GM12878 (cell line): Measurements from ENCODE around the gene INTS6. TPM values are rescaled to one million over a fixed set of nuclear protein-coding genes. Genes with fewer than 3 reads are reported as not detected.

ENCODE experiments used
- ATAC-seq: fragments of 200-7000 bp; cut with Tn5 transposase; 3 replicates; pipeline ENCODE4 v1.9.1; 2020; ENCODE audit warnings: mild to moderate bottlenecking, moderate library complexity
- BruUV-seq: library from RNA; stranded (reverse); fragments of 400-500 nt; replicated peaks from 2 replicates; lab custom pipeline; 2021; lab: Mats Ljungman, UMichigan
- CTCF ChIA-PET: fragments of 300-600 bp; sonication (Branson Sonifier 250); formaldehyde crosslinking; extraction: SDS; loops from one replicate; lab custom pipeline; 2021; ENCODE audit warnings: inconsistent platforms; lab: Yijun Ruan, JAX
- POLR2A ChIA-PET: fragments of 350-600 bp; formaldehyde crosslinking; extraction: SDS; loops from one replicate; lab custom pipeline; 2021; ENCODE audit warnings: inconsistent platforms; lab: Charles Lee
- RAD21 ChIA-PET: fragments of 300-600 bp; sonication (Branson Sonifier 250); formaldehyde crosslinking; loops from one replicate; lab custom pipeline; 2023; ENCODE audit warnings: antibody characterized with exemption; ENCODE audit not compliant: unreplicated experiment; lab: Charles Lee
- SMC1A ChIA-PET: fragments of 300-600 bp; sonication (Branson Sonifier 250); formaldehyde crosslinking; loops from one replicate; lab custom pipeline; 2023; ENCODE audit not compliant: unreplicated experiment, uncharacterized antibody; lab: Charles Lee
- DNase-seq: peaks from one replicate; pipeline ENCODE4 v3.0.0-alpha.2; 2011; ENCODE audit warnings: low read depth, low spot score
- FAIRE-seq: peaks from 3 replicates; lab custom pipeline; 2011; peaks lifted over from hg19 to GRCh38; lab: Jason Lieb, UNC
- H2AFZ ChIP-seq: 2 replicates; pipeline ENCODE4 v1.6.0; 2011; ENCODE audit warnings: low read depth, low read length, control low read depth; ENCODE audit not compliant: control insufficient read depth
- H3K27ac ChIP-seq: 2 replicates; pipeline ENCODE4 v1.5.1; 2011; ENCODE audit warnings: control low read depth; ENCODE audit not compliant: control insufficient read depth, insufficient read depth
- H3K27me3 ChIP-seq, 2 experiments: replicated peaks in 1 of 2; 2 replicates each; pipeline versions ENCODE4 v1.6.0 to v1.6.1; 2011; ENCODE audit warnings: low read length in 1 of 2; ENCODE audit not compliant: control insufficient read depth in 2 of 2, insufficient read depth in 2 of 2
- H3K36me3 ChIP-seq, 2 experiments: 2 replicates each; pipeline ENCODE4 v1.5.1; 2011; ENCODE audit warnings: low read length in 1 of 2; ENCODE audit not compliant: control insufficient read depth in 2 of 2, insufficient read depth in 2 of 2
- H3K4me1 ChIP-seq: 2 replicates; pipeline ENCODE4 v1.6.1; 2011; ENCODE audit warnings: mild to moderate bottlenecking, low read length, moderate library complexity, mixed read lengths; ENCODE audit not compliant: control insufficient read depth, insufficient read depth
- H3K4me2 ChIP-seq: 2 replicates; pipeline ENCODE4 v1.6.0; 2011; ENCODE audit warnings: control low read depth; ENCODE audit not compliant: control insufficient read depth, insufficient read depth
- H3K4me3 ChIP-seq: fragments of 200-600 bp; sonication (generic); 2 replicates; pipeline ENCODE4 v1.5.1; 2016
- H3K79me2 ChIP-seq: 2 replicates; pipeline ENCODE4 v1.6.0; 2011; ENCODE audit warnings: low read length; ENCODE audit not compliant: control insufficient read depth, insufficient read depth
- H3K9ac ChIP-seq: 2 replicates; pipeline ENCODE4 v1.8.0; 2011; ENCODE audit warnings: low read length, control low read depth, mixed read lengths; ENCODE audit not compliant: control insufficient read depth, insufficient read depth
- H3K9me3 ChIP-seq: replicated peaks from 3 replicates; pipeline ENCODE4 v1.5.1; 2011; ENCODE audit warnings: mild to moderate bottlenecking, low read length; ENCODE audit not compliant: control insufficient read depth, insufficient read depth
- H4K20me1 ChIP-seq: 2 replicates; pipeline ENCODE4 v1.6.0; 2011; ENCODE audit not compliant: control insufficient read depth, insufficient read depth
- ASH2L ChIP-seq: fragments of 300-600, 200-600 bp; sonication (generic); IDR thresholded peaks from 2 replicates; pipeline ENCODE4 v1.6.1; 2017; ENCODE audit warnings: low read depth, mild to moderate bottlenecking, borderline replicate concordance
- BCL11A ChIP-seq: IDR thresholded peaks from 2 replicates; pipeline ENCODE4 v1.6.1; 2011; ENCODE audit warnings: low read depth, low read length
- DPF2 ChIP-seq: fragments of 450-650 bp; IDR thresholded peaks from 2 replicates; pipeline ENCODE4 v1.6.1; 2017; ENCODE audit warnings: mild to moderate bottlenecking
- EGR1 ChIP-seq, 2 experiments: IDR thresholded peaks; 1 replicate in 1 of 2; 2 replicates in 1 of 2; pipeline ENCODE4 v1.6.1; 2011 to 2012; ENCODE audit warnings: low read depth in 2 of 2, low read length in 2 of 2, borderline replicate concordance in 1 of 2, mild to moderate bottlenecking in 1 of 2, moderate library complexity in 1 of 2
- ETV6 ChIP-seq, 2 experiments: fragments of 450-650 bp in 1 of 2; IDR thresholded peaks in 1 of 2; conservative IDR thresholded peaks in 1 of 2; 2 replicates each; pipeline ENCODE4 v1.6.1; 2014; ENCODE audit warnings: antibody characterized with exemption in 1 of 2, borderline replicate concordance in 1 of 2, low read depth in 1 of 2, mild to moderate bottlenecking in 1 of 2, moderate library complexity in 1 of 2
- FOS ChIP-seq: IDR thresholded peaks from 3 replicates; pipeline ENCODE4 v1.6.1; 2011; ENCODE audit warnings: borderline replicate concordance; ENCODE audit not compliant: insufficient read length; ENCODE audit errors: extremely low read depth
- GABPA ChIP-seq: IDR thresholded peaks from 2 replicates; pipeline ENCODE4 v1.6.1; 2014; ENCODE audit warnings: antibody characterized with exemption, low read depth, mild to moderate bottlenecking, inconsistent platforms
- HCFC1 ChIP-seq: fragments of 150-350 bp; IDR thresholded peaks from 2 replicates; pipeline ENCODE4 v1.6.1; 2014; ENCODE audit warnings: low read length
- IKZF2 ChIP-seq, 2 experiments: fragments of 450-650 bp; IDR thresholded peaks; 2 replicates each; pipeline ENCODE4 v1.6.1; 2017; ENCODE audit warnings: mild to moderate bottlenecking in 2 of 2, moderate library complexity in 2 of 2
- JUNB ChIP-seq: IDR thresholded peaks from 2 replicates; pipeline ENCODE4 v1.6.1; 2016; ENCODE audit warnings: antibody characterized with exemption, mild to moderate bottlenecking
- KLF5 ChIP-seq: fragments of 450-650 bp; IDR thresholded peaks from 2 replicates; pipeline ENCODE4 v1.6.1; 2014; ENCODE audit warnings: mild to moderate bottlenecking; ENCODE audit not compliant: partially characterized antibody
- NFIC ChIP-seq: IDR thresholded peaks from 2 replicates; pipeline ENCODE4 v1.6.1; 2012; ENCODE audit warnings: low read depth, mild to moderate bottlenecking, inconsistent platforms, low read length, moderate library complexity
- RB1 ChIP-seq: fragments of 450-650 bp; formaldehyde crosslinking; IDR thresholded peaks from 2 replicates; pipeline ENCODE4 v1.6.1; 2017; ENCODE audit warnings: mild to moderate bottlenecking, borderline replicate concordance
- RELA ChIP-seq: fragments of 450-650 bp; IDR thresholded peaks from 2 replicates; pipeline ENCODE4 v1.8.0; 2014; ENCODE audit warnings: borderline replicate concordance; ENCODE audit not compliant: partially characterized antibody
- RFX5 ChIP-seq: IDR thresholded peaks from 2 replicates; pipeline ENCODE4 v1.6.1; 2011; ENCODE audit warnings: low read depth, low read length, improper control_type of control experiment
- SP1 ChIP-seq: IDR thresholded peaks from one replicate; pipeline ENCODE4 v1.6.1; 2011; ENCODE audit warnings: low read depth, low read length
- SPI1 ChIP-seq: IDR thresholded peaks from 2 replicates; pipeline ENCODE4 v1.6.1; 2011; ENCODE audit warnings: low read depth, mild to moderate bottlenecking, low read length, moderate library complexity, borderline replicate concordance; ENCODE audit not compliant: insufficient read depth
- TAF1 ChIP-seq: IDR thresholded peaks from 2 replicates; pipeline ENCODE4 v1.6.1; 2011; ENCODE audit warnings: mild to moderate bottlenecking, low read depth, low read length, borderline replicate concordance
- ZNF217 ChIP-seq: fragments of 450-650 bp; IDR thresholded peaks from 2 replicates; pipeline ENCODE4 v1.6.1; 2017; ENCODE audit warnings: antibody characterized with exemption, mild to moderate bottlenecking
- ZNF24 ChIP-seq: fragments of 450-650 bp; IDR thresholded peaks from 2 replicates; pipeline ENCODE4 v1.6.1; 2017; ENCODE audit warnings: antibody characterized with exemption, mild to moderate bottlenecking
- WGBS: methylation state at CpG from one replicate; pipeline ENCODE4 v1.1.6; 2016; ENCODE audit warnings: low lambda C conversion rate; ENCODE audit not compliant: insufficient replicate concordance, insufficient coverage; ENCODE audit errors: missing lambda C conversion rate; 5-methylcytosine and 5-hydroxymethylcytosine counted together
- in situ Hi-C: fragments of 300-500 bp; cut with MboI; formaldehyde crosslinking; loops from 9 replicates; pipeline ENCODE4 v1.14.3; 2018; ENCODE audit warnings: mixed read lengths
- intact Hi-C: fragments of 100-400 bp; cut with micrococcal nuclease; formaldehyde crosslinking; loops from one replicate; pipeline ENCODE4 v1.14.2; 2022; ENCODE audit not compliant: unreplicated experiment
- polyA plus RNA-seq, 11 experiments: library from polyadenylated mRNA; depleted of rRNA in 4 of 11; unstranded in 6 of 11; stranded (reverse) in 5 of 11; fragments of >200 nt; fragmentation: Nextera tagmentation in 4 of 11; fragmentation: Illumina TruSeq in 1 of 11; extraction: Ambion mirVana in 4 of 11; extraction: Trizol in 1 of 11; gene quantifications; 1 replicate in 1 of 11; 2 replicates in 10 of 11; pipeline versions ENCODE4 v1.2.1 to v1.2.3, GENCODE V29; 2011 to 2016; ENCODE audit warnings: inconsistent platforms in 2 of 11, missing spikeins in 2 of 11, low read depth in 1 of 11
- total RNA-seq, 4 experiments: library from RNA; depleted of rRNA in 3 of 4; stranded (reverse); fragments of >200 nt in 3 of 4; fragmentation: Illumina TruSeq in 1 of 4; extraction: Trizol in 1 of 4; gene quantifications; 2 replicates each; pipeline versions ENCODE4 v1.2.1 to v1.2.3, GENCODE V29; 2013 to 2021
- TF ChIP-seq, protein P1 (sequence below): IDR thresholded peaks from 2 replicates; pipeline ENCODE4 v1.6.1; 2012; ENCODE audit warnings: low read depth, low read length, improper control_type of control experiment

The INTS6 gene
- total and polyA plus RNA-seq, 10 of the 15 experiments (the other 5 are each of a cell fraction or from before 2014, with no cell fraction given), result 7.2 to 57.7 (median 30.9) TPM

DNA sequence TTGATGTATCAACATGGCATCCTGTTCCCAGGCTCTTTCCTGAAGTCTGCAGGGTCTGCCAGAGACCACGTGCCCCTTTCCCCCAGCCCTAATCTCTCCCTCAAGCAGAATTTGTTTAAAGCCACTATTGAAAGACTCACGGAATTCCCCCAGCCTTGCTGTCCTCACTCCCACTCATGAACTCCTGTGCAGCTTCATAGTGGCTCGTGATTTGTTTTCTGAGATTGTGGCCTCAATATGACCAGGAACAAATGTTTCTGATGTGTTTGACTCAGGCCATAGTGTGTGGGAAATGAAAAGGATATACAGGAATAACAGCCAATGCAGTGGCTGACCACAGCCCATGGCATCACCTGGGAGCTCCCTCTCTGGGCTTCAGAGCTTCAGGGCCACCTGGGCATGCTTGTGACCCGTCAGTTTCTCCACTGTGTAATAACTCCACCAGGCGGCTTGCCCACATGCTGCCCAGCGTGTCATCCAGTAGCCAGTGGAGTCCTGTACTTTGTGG is 121.4 kb downstream of the INTS6 start (continued):
- TF ChIP-seq RFX5 (no peak), TAF1 (no peak), ZNF24 (no peak), GABPA (no peak)

DNA sequence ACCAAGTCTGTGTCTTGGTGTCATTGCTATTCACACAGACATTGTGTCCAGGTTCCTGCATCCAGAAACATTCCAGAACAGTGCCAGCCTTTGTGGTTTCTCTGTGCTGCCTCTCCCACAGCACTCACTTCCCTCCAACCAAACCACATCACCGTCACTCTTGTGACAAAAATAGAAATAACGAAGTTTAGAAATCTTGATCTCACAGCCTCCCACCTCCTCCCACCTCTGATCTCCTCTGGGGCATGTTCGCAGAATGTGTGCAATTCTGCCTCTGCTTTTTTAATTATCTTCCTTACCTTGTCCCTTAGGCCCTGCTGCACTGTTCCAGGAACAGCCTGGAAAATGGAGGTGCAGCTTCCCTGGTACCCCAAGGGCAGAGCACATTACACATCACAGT is 122.0 kb downstream of the INTS6 start:
- ChIA-PET SMC1A (interaction anchor here (1.1 to 1.2 kb wide), 2 partner anchors 45 to 469 kb away, joined by 3 to 4 read pairs; no protein-coding TSS in a partner anchor), RAD21 (interaction anchor here (0.6 to 2.2 kb wide), 6 partner anchors 15 to 467 kb away, joined by 3 to 8 read pairs (median 3); no protein-coding TSS in a partner anchor), CTCF (interaction anchor here (1.9 to 2.4 kb wide), 2 partner anchors 44 to 467 kb away, joined by 5 to 6 read pairs; no protein-coding TSS in a partner anchor), POLR2A (interaction anchor here (0.7 kb wide), 2 partner anchors 28 to 354 kb away, joined by 3 to 4 read pairs; no protein-coding TSS in a partner anchor)
- Histone ChIP-seq H3K79me2 (no peaks in the 10 kb centered on the region), H3K36me3 (no peaks in the 10 kb centered on the region), H2AFZ (no peak overlapping the region; the same call in 1 of the 2 replicates), H3K4me3 (no peak overlapping the region), H3K4me2 (no peak overlapping the region), H4K20me1 (no peaks in the 10 kb centered on the region), H3K27ac (no peak overlapping the region; the same call in 1 of the 2 replicates), H3K9me3 (no peaks in the 10 kb centered on the region), H3K4me1 (peaks cover 18% of the 10 kb centered on the region), H3K9ac (peak overlapping the region; percentile 1; the same call in 1 of the 2 replicates), H3K27me3 (no peaks in the 10 kb centered on the region)
- FAIRE-seq (no peak), ATAC-seq (peak; percentile 72), DNase-seq (peak; percentile 7)
- 24% methylated on average over 3 of the region's 3 CpGs for WGBS
- BruUV-seq, result no TSS peak
- intact Hi-C loops (no loop called here), in situ Hi-C loops (no loop called here)
- peak; percentile 84 for TF ChIP-seq NFIC
- peak; percentile 94 for TF ChIP-seq BCL11A
- TF ChIP-seq, protein P1, sequence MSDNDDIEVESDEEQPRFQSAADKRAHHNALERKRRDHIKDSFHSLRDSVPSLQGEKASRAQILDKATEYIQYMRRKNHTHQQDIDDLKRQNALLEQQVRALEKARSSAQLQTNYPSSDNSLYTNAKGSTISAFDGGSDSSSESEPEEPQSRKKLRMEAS, result no peak
- TF ChIP-seq KLF5, result no peak
- TF ChIP-seq SP1, result peak; percentile 46
- peak; percentile 100 for TF ChIP-seq IKZF2 (IDR thresholded peaks at IDR 0.05)
- peak; percentile 75; the same call in 1 of the 2 replicates for TF ChIP-seq ZNF217
- TF ChIP-seq FOS, result no peak
- TF ChIP-seq HCFC1, result no peak
- TF ChIP-seq ASH2L, result no peak; the same call in 1 of the 2 replicates
- TF ChIP-seq RELA, result no peak
- TF ChIP-seq ETV6 (conservative IDR thresholded peaks at IDR 0.05 in 1 of 2, IDR thresholded peaks at IDR 0.05 in 1 of 2; ENCODE audit: borderline replicate concordance in 1 of 2, low read depth in 1 of 2), result 0 out of 4 replicates have a peak, but pooled peaks of 1 of the 2 experiments have one; percentile 17
- peak in 1 of 2 experiments; percentile 48; a peak in 1 of 3 replicates for TF ChIP-seq EGR1 (IDR thresholded peaks at IDR 0.05; ENCODE audit: borderline replicate concordance in 1 of 2, low read depth in 2 of 2, low read length in 2 of 2)
- peak; percentile 89 for TF ChIP-seq SPI1
- 0 out of 2 replicates have a peak, but pooled peaks have one; percentile 30 for TF ChIP-seq JUNB
- peak; percentile 96 for TF ChIP-seq DPF2
- no peak for TF ChIP-seq RB1
